ENCODE results near the gene IL3. TPM values are rescaled to one million over a fixed set of nuclear protein-coding genes. Genes with fewer than 3 reads are reported as not detected.

IL3 gene
- total RNA-seq, 1 donor from 2014 or later, result not detected

DNA sequence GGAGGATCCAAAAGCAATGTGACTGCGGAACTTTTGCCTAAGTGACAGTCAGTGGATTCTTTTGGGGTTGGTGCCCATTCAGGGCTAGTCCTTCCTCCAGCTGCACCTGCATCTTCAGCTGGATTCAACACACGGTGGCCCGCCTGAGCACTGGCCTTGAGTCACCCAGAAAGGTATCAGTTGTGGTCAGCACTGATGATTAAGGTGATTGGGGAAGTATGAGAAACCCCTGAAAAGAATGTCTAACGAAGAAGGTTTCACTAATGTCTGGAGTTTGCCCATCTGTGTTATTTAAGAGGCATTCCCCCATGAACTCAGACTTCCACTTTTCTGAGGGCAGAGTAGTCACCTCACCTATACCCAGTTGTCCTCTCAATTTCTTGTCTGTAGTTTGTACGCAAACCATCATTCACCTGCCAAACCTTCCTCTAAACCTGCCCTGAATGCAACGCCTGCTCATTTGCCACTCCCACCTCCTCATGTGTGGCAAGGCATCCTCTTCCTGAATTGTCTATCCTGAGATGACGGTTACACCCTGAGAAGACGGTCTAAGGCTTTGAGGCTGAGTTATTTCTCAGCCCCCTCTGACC is 40.3 kb downstream of the IL3 start:
- FAIRE-seq (no peak), DNase-seq (ENCODE audit: low read depth) (no peak)
- no peak overlapping the region for H2AFZ ChIP-seq (ENCODE audit: low read depth, low read length)
- H3K9ac ChIP-seq (ENCODE audit: low read length), result no peak overlapping the region
- no peak overlapping the region for H3K4me3 ChIP-seq (ENCODE audit: insufficient read depth, low read depth, low read length)
- Mint-ChIP-seq H3K27me3 (ENCODE audit: low read depth, unreplicated experiment) (peaks cover 12% of the 10 kb centered on the region), H3K36me3 (ENCODE audit: low read depth, unreplicated experiment) (no peaks in the 10 kb centered on the region), H3K27ac (ENCODE audit: unreplicated experiment) (no peak overlapping the region), H3K9me3 (ENCODE audit: unreplicated experiment) (no peaks in the 10 kb centered on the region), H3K4me3 (ENCODE audit: unreplicated experiment) (no peak overlapping the region), H3K4me1 (ENCODE audit: low read depth, unreplicated experiment) (peaks cover 26% of the 10 kb centered on the region)
- no peak for TF ChIP-seq EZH2 (IDR thresholded peaks at IDR 0.05; ENCODE audit: insufficient read depth, low read length)
- TF ChIP-seq, protein P1, sequence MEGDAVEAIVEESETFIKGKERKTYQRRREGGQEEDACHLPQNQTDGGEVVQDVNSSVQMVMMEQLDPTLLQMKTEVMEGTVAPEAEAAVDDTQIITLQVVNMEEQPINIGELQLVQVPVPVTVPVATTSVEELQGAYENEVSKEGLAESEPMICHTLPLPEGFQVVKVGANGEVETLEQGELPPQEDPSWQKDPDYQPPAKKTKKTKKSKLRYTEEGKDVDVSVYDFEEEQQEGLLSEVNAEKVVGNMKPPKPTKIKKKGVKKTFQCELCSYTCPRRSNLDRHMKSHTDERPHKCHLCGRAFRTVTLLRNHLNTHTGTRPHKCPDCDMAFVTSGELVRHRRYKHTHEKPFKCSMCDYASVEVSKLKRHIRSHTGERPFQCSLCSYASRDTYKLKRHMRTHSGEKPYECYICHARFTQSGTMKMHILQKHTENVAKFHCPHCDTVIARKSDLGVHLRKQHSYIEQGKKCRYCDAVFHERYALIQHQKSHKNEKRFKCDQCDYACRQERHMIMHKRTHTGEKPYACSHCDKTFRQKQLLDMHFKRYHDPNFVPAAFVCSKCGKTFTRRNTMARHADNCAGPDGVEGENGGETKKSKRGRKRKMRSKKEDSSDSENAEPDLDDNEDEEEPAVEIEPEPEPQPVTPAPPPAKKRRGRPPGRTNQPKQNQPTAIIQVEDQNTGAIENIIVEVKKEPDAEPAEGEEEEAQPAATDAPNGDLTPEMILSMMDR (IDR thresholded peaks at IDR 0.05; ENCODE audit: insufficient read depth, low read depth, low read length), result no peak
- H3K27ac ChIP-seq (ENCODE audit: low read depth, low read length), result no peak overlapping the region
- no peaks in the 10 kb centered on the region for H3K79me2 ChIP-seq (ENCODE audit: insufficient read depth, low read length)
- no peaks in the 10 kb centered on the region for H3K36me3 ChIP-seq (ENCODE audit: insufficient read depth, low read length)
- H4K20me1 ChIP-seq (ENCODE audit: insufficient read depth, low read length), result no peaks in the 10 kb centered on the region
- H3K4me2 ChIP-seq (ENCODE audit: low read length), result no peak overlapping the region
- H3K4me1 ChIP-seq (ENCODE audit: insufficient read depth, low read length), result peaks cover 44% of the 10 kb centered on the region
- no peaks in the 10 kb centered on the region for H3K9me3 ChIP-seq (ENCODE audit: insufficient read depth, low read depth, low read length)
- H3K27me3 ChIP-seq (ENCODE audit: insufficient read depth, low read length), result no peaks in the 10 kb centered on the region

DNA sequence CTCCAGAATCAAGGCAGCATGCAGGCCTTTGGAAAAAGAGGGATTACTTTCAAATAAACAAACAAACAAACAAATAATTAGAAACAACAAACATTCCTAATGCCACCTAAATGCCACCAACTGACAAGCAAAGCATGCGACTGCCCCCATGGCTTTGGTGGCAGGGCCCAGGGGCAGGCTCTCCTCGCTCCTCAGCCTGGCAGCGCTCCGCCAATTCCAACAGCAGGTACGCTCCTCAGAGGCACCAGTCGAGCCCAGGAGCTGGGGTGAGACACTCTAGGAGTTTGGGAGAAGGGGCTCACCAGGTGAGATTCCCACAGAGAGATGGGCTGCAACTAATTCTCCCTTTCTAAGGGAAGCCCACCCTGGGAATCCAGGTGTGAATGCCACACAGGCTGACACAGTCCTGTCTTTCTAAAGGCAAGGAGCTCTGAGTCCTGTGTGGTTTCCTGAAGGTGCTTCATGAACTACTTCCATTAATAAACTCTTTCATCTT is 41.0 kb downstream of the IL3 start:
- Histone ChIP-seq H3K4me1 (ENCODE audit: insufficient read depth, low read length) (peaks cover 43% of the 10 kb centered on the region), H3K36me3 (ENCODE audit: insufficient read depth, low read length) (no peaks in the 10 kb centered on the region), H3K27ac (ENCODE audit: low read depth, low read length) (no peak overlapping the region), H2AFZ (ENCODE audit: low read depth, low read length) (no peak overlapping the region), H3K79me2 (ENCODE audit: insufficient read depth, low read length) (no peaks in the 10 kb centered on the region), H3K27me3 (ENCODE audit: insufficient read depth, low read length) (no peaks in the 10 kb centered on the region), H4K20me1 (ENCODE audit: insufficient read depth, low read length) (no peaks in the 10 kb centered on the region), H3K4me3 (ENCODE audit: insufficient read depth, low read depth, low read length) (no peak overlapping the region), H3K9ac (ENCODE audit: low read length) (no peak overlapping the region), H3K9me3 (ENCODE audit: insufficient read depth, low read depth, low read length) (no peaks in the 10 kb centered on the region), H3K4me2 (ENCODE audit: low read length) (no peak overlapping the region)
- Mint-ChIP-seq H3K27me3 (ENCODE audit: low read depth, unreplicated experiment) (peaks cover 10% of the 10 kb centered on the region), H3K4me3 (ENCODE audit: unreplicated experiment) (no peak overlapping the region), H3K27ac (ENCODE audit: unreplicated experiment) (no peak overlapping the region), H3K9me3 (ENCODE audit: unreplicated experiment) (no peaks in the 10 kb centered on the region), H3K36me3 (ENCODE audit: low read depth, unreplicated experiment) (no peaks in the 10 kb centered on the region), H3K4me1 (ENCODE audit: low read depth, unreplicated experiment) (peaks cover 26% of the 10 kb centered on the region)
- DNase-seq (ENCODE audit: low read depth) (no peak), FAIRE-seq (no peak)
- TF ChIP-seq, protein P1 (IDR thresholded peaks at IDR 0.05; ENCODE audit: insufficient read depth, low read depth, low read length), result no peak
- TF ChIP-seq EZH2 (IDR thresholded peaks at IDR 0.05; ENCODE audit: insufficient read depth, low read length), result no peak

DNA sequence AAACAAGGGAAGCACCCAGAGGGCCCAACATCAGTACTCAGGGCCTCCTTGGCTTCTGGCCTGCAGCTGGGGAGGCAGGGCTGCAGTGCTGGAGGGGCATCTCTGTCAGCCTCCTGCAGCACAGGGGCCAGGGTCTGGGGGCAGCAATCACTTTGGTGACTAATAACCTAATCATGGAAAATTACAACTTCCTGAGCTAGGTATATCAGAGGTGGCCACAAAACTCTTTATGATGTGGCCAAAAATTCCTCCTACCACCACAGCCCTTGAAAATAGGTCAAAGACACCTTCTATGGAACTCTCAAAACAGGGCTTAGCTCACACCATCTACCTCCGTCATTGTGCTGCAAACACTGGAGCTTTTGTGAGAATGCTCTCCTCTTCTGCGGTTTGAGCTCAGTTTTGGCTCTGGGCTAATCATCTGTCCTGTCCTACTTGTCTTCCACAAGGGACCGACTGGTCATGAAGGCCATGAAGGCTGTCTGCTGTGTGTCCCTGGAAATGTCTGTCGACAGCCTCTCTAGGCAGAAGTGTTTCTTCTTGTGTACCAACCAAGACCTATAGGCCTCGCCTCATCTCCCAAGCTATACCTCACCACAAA is 41.7 kb downstream of the IL3 start:
- Histone ChIP-seq H3K4me2 (ENCODE audit: low read length) (peak overlapping the region; percentile 81), H3K36me3 (ENCODE audit: insufficient read depth, low read length) (no peaks in the 10 kb centered on the region), H2AFZ (ENCODE audit: low read depth, low read length) (no peak overlapping the region), H3K4me1 (ENCODE audit: insufficient read depth, low read length) (peaks cover 43% of the 10 kb centered on the region), H3K9ac (ENCODE audit: low read length) (peak overlapping the region; percentile 72), H3K4me3 (ENCODE audit: insufficient read depth, low read depth, low read length) (no peak overlapping the region), H3K27ac (ENCODE audit: low read depth, low read length) (peak overlapping the region; percentile 95), H3K27me3 (ENCODE audit: insufficient read depth, low read length) (no peaks in the 10 kb centered on the region), H4K20me1 (ENCODE audit: insufficient read depth, low read length) (no peaks in the 10 kb centered on the region), H3K79me2 (ENCODE audit: insufficient read depth, low read length) (no peaks in the 10 kb centered on the region), H3K9me3 (ENCODE audit: insufficient read depth, low read depth, low read length) (no peaks in the 10 kb centered on the region)
- no peak overlapping the region for H3K27ac Mint-ChIP-seq (ENCODE audit: unreplicated experiment)
- peaks cover 8% of the 10 kb centered on the region for H3K27me3 Mint-ChIP-seq (ENCODE audit: low read depth, unreplicated experiment)
- DNase-seq (ENCODE audit: low read depth), result peak; percentile 75
- H3K4me3 Mint-ChIP-seq (ENCODE audit: unreplicated experiment), result no peak overlapping the region
- TF ChIP-seq EZH2 (IDR thresholded peaks at IDR 0.05; ENCODE audit: insufficient read depth, low read length), result no peak
- TF ChIP-seq, protein P1 (IDR thresholded peaks at IDR 0.05; ENCODE audit: insufficient read depth, low read depth, low read length), result no peak
- FAIRE-seq, result no peak
- H3K9me3 Mint-ChIP-seq (ENCODE audit: unreplicated experiment), result no peaks in the 10 kb centered on the region
- peaks cover 26% of the 10 kb centered on the region for H3K4me1 Mint-ChIP-seq (ENCODE audit: low read depth, unreplicated experiment)
- H3K36me3 Mint-ChIP-seq (ENCODE audit: low read depth, unreplicated experiment), result no peaks in the 10 kb centered on the region
